Measurements from ENCODE around the gene DUSP23. TPM values are rescaled to one million over a fixed set of nuclear protein-coding genes. Genes with fewer than 3 reads are reported as not detected.

DUSP23 gene
- total and polyA plus RNA-seq, 12 donors, result 28.3 to 260 (median 119) TPM

DNA sequence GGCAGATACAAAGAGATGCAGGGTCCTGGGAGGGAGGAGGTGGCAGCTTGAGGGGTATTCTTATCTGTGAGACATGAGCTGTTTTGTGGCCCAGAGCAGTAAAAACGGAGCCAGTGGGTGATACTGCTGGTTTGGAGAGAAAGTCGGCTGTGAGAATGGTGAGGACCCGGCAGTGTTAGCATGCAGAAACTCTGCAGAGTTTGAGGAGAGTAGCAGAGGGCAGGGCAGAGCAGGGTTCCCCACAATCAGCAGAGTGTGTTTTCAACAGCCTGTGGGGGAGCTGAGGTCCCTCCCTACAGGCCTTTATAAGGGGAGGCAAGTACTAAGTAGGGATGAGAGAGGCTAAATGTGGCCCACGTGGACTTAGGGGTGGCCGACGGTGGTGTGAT is 46.3 kb downstream of the DUSP23 start:
- Histone ChIP-seq H3K27ac (peak overlapping the region in 1 of 5 donors; percentile 64), H3K4me3 (peak overlapping the region in 1 of 4 donors; percentile 22), H3K4me1 (replicated peaks in 1 of 2) (peaks cover 0 to 9% of the 10 kb centered on the region in 2 donors), H3K9me3 (replicated peaks in 1 of 3) (no peaks in the 10 kb centered on the region), H3K27me3 (no peaks in the 10 kb centered on the region), H3K36me3 (replicated peaks in 1 of 2) (no peaks in the 10 kb centered on the region)
- intact Hi-C loops (cut with DNase I), result no loop called here
- TF ChIP-seq POLR2A (IDR thresholded peaks at IDR 0.05) (no peak), CTCF (IDR thresholded peaks at IDR 0.05) (no peak)
- DNase-seq, result no peak
- 73 to 89% (median 88%) methylated on average over 6 of the region's 6 CpGs for WGBS, 4 donors

- TF ChIP-seq CTCF (IDR thresholded peaks at IDR 0.05), result no peak
- intact Hi-C loops (cut with DNase I), result no loop called here
- DNase-seq, result no peak
- no peak overlapping the region for H3K27ac ChIP-seq
- no peaks in the 10 kb centered on the region for H3K27me3 ChIP-seq
- H3K4me1 ChIP-seq (replicated peaks in 1 of 2), result peaks cover 0 to 9% of the 10 kb centered on the region in 2 donors
- WGBS, 4 donors, result 91 to 94% (median 93%) methylated on average over 3 of the region's 3 CpGs
- no peak overlapping the region for H3K4me3 ChIP-seq
- no peaks in the 10 kb centered on the region for H3K36me3 ChIP-seq (replicated peaks in 1 of 2)
- no peaks in the 10 kb centered on the region for H3K9me3 ChIP-seq (replicated peaks in 1 of 3)
These were observed 46.8 kb downstream of the DUSP23 start for GRCh38 chr1:159827549-159827948.

DNA sequence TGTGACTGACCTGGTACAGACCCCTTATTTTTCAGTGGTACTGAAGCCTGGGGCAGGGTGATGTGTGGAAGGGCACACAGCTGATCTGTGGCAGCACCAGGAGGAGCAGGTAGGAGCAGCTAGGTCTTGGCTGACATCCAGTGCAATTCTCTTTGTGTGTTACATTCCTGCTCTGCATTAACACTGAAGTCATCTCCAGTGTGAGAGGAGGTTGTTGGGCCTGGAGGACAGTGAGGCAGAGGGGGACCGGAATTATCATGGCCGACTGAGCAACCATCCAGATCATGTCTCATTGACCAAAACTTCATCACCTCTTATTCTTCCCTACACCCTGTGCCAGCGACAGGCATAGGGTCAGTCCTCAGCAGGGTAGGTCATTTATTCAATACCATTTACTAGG is 47.4 kb downstream of the DUSP23 start:
- no peak for TF ChIP-seq CTCF (IDR thresholded peaks at IDR 0.05)
- TF ChIP-seq POLR2A (IDR thresholded peaks at IDR 0.05), result no peak
- 67 to 96% (median 81%) methylated on average over 3 of the region's 3 CpGs for WGBS, 4 donors

GRCh38 chr1:159828581-159829272 is 48.0 kb downstream of the DUSP23 start:
- no peaks in the 10 kb centered on the region for H3K36me3 ChIP-seq (replicated peaks in 1 of 2)
- no peaks in the 10 kb centered on the region for H3K27me3 ChIP-seq
- no peaks in the 10 kb centered on the region for H3K9me3 ChIP-seq (replicated peaks in 1 of 3)
- H3K4me1 ChIP-seq (replicated peaks in 1 of 2), result peaks cover 0 to 9% of the 10 kb centered on the region in 2 donors
- no peak for TF ChIP-seq POLR2A (IDR thresholded peaks at IDR 0.05)
- no peak for TF ChIP-seq CTCF (IDR thresholded peaks at IDR 0.05)
- 73 to 87% (median 82%) methylated on average over 11 of the region's 11 CpGs for WGBS, 4 donors
- no peak overlapping the region for H3K4me3 ChIP-seq
- intact Hi-C loops (cut with DNase I), result no loop called here
- no peak for DNase-seq
- peak overlapping the region in 1 of 5 donors; percentile 48 for H3K27ac ChIP-seq

More for the DNA sequence above, 47.4 kb downstream of the DUSP23 start:
- intact Hi-C loops (cut with DNase I), result no loop called here
- Histone ChIP-seq H3K4me1 (replicated peaks in 1 of 2) (peaks cover 0 to 9% of the 10 kb centered on the region in 2 donors), H3K27me3 (no peaks in the 10 kb centered on the region), H3K4me3 (no peak overlapping the region), H3K27ac (peak overlapping the region in 1 of 5 donors; percentile 48), H3K9me3 (replicated peaks in 1 of 3) (no peaks in the 10 kb centered on the region), H3K36me3 (replicated peaks in 1 of 2) (no peaks in the 10 kb centered on the region)
- no peak for DNase-seq
